K562 (cell line): ENCODE data around the gene PPIL6. TPM values are rescaled to one million over a fixed set of nuclear protein-coding genes. Genes with fewer than 3 reads are reported as not detected.

ENCODE experiments used
- CHD2 ChIP-seq: IDR thresholded peaks from 2 replicates; pipeline ENCODE4 v1.6.1; 2011; ENCODE audit warnings: low read depth, low read length
- CREB1 ChIP-seq, 2 experiments: sonication (generic) in 1 of 2; formaldehyde crosslinking in 1 of 2; IDR thresholded peaks; 2 replicates each; pipeline versions ENCODE4 v1.6.1 to v1.8.0; 2012 to 2022; ENCODE audit warnings: inconsistent platforms in 1 of 2, mild to moderate bottlenecking in 1 of 2, missing genetic modification reagents in 1 of 2, moderate library complexity in 1 of 2
- EP300 ChIP-seq: IDR thresholded peaks from 2 replicates; pipeline ENCODE4 v1.6.1; 2012; ENCODE audit warnings: low read length, improper control_type of control experiment
- GATAD2B ChIP-seq: fragments of 450-650 bp; IDR thresholded peaks from 2 replicates; pipeline ENCODE4 v1.6.1; 2017; ENCODE audit warnings: mild to moderate bottlenecking, borderline replicate concordance
- HDAC1 ChIP-seq, 2 experiments: fragments of 450-650 bp; IDR thresholded peaks; 2 replicates each; pipeline ENCODE4 v1.6.1; 2016 to 2017; ENCODE audit warnings: inconsistent platforms in 1 of 2, mild to moderate bottlenecking in 1 of 2, moderate library complexity in 1 of 2
- IRF1 ChIP-seq: sonication (generic); formaldehyde crosslinking; IDR thresholded peaks from 2 replicates; pipeline ENCODE4 v1.8.0; 2022; ENCODE audit warnings: missing genetic modification reagents, mild to moderate bottlenecking, borderline replicate concordance
- KLF1 ChIP-seq: fragments of 450-650 bp; IDR thresholded peaks from 2 replicates; pipeline ENCODE4 v1.6.1; 2016; ENCODE audit warnings: missing genetic modification characterization, missing compliant biosample characterization
- KLF13 ChIP-seq: fragments of 450-650 bp; IDR thresholded peaks from 2 replicates; pipeline ENCODE4 v1.6.1; 2016; ENCODE audit warnings: missing genetic modification characterization, low read depth, mild to moderate bottlenecking, missing compliant biosample characterization, moderate library complexity, borderline replicate concordance
- L3MBTL2 ChIP-seq: fragments of 450-650 bp; IDR thresholded peaks from 2 replicates; pipeline ENCODE4 v1.6.1; 2016; ENCODE audit warnings: mild to moderate bottlenecking, moderate library complexity
- MAZ ChIP-seq, 2 experiments: fragments of 450-650 bp in 1 of 2; sonication (generic) in 1 of 2; formaldehyde crosslinking; IDR thresholded peaks in 1 of 2; conservative IDR thresholded peaks in 1 of 2; 2 replicates each; pipeline versions ENCODE4 v1.4.0 to v1.5.0; 2020; ENCODE audit warnings: mild to moderate bottlenecking in 1 of 2, missing genetic modification reagents in 1 of 2
- POLR2G ChIP-seq: fragments of 200-400 bp; formaldehyde crosslinking; IDR thresholded peaks from 2 replicates; pipeline ENCODE4 v1.6.1; 2017; ENCODE audit warnings: low read depth, mild to moderate bottlenecking, antibody characterized with exemption, low read length, moderate library complexity
- RB1 ChIP-seq: fragments of 450-650 bp; IDR thresholded peaks from 2 replicates; pipeline ENCODE4 v1.6.1; 2017; ENCODE audit warnings: low read depth, mild to moderate bottlenecking
- ZBTB1 ChIP-seq: sonication (generic); formaldehyde crosslinking; IDR thresholded peaks from 2 replicates; pipeline ENCODE4 v1.8.1; 2023; ENCODE audit warnings: missing genetic modification reagents, low read depth, mild to moderate bottlenecking, borderline replicate concordance
- ZC3H4 ChIP-seq: sonication (generic); formaldehyde crosslinking; IDR thresholded peaks from 2 replicates; pipeline ENCODE4 v1.9.0; 2021; ENCODE audit warnings: missing genetic modification reagents, borderline replicate concordance
- ZFP1 ChIP-seq: fragments of 450-650 bp; formaldehyde crosslinking; IDR thresholded peaks from 2 replicates; pipeline ENCODE4 v1.4.0; 2020; ENCODE audit warnings: mild to moderate bottlenecking, mixed read lengths
- ZNF184 ChIP-seq: sonication (generic); formaldehyde crosslinking; IDR thresholded peaks from 2 replicates; pipeline ENCODE4 v1.5.0; 2020; ENCODE audit warnings: missing genetic modification reagents
- ZNF217 ChIP-seq: sonication (generic); formaldehyde crosslinking; IDR thresholded peaks from 2 replicates; pipeline ENCODE4 v1.8.0; 2022; ENCODE audit warnings: mild to moderate bottlenecking, missing genetic modification reagents
- ZNF41 ChIP-seq: fragments of 250-450 bp; sonication (Bioruptor Pico); conservative IDR thresholded peaks from 2 replicates; pipeline ENCODE4 v1.4.0; 2020; ENCODE audit warnings: mild to moderate bottlenecking
- ZSCAN29 ChIP-seq: fragments of 450-650 bp; IDR thresholded peaks from 2 replicates; pipeline ENCODE4 v1.6.1; 2017
- polyA plus RNA-seq, 8 experiments: library from polyadenylated mRNA; depleted of rRNA in 4 of 8; stranded (reverse) in 5 of 8; unstranded in 3 of 8; fragments of >200 nt; fragmentation: Nextera tagmentation in 2 of 8; fragmentation: Illumina TruSeq in 1 of 8; extraction: Ambion mirVana in 2 of 8; extraction: Trizol in 1 of 8; gene quantifications; 2 replicates each; pipeline versions ENCODE4 v1.2.1 to v1.2.3, GENCODE V29; 2011 to 2014; ENCODE audit warnings: inconsistent platforms in 1 of 8, missing spikeins in 1 of 8
- total RNA-seq, 7 experiments: library from RNA; depleted of rRNA in 6 of 7; stranded (reverse); fragments of >200 nt in 6 of 7; fragmentation: Illumina TruSeq in 2 of 7; extraction: Trizol in 2 of 7; gene quantifications; 2 replicates each; pipeline versions ENCODE4 v1.2.1 to v1.2.3, GENCODE V29; 2011 to 2021; ENCODE audit warnings: low replicate concordance in 1 of 7
- TF ChIP-seq, protein P1 (sequence below): sonication (generic); formaldehyde crosslinking; IDR thresholded peaks from 2 replicates; pipeline ENCODE4 v1.8.1; 2023; ENCODE audit warnings: mild to moderate bottlenecking, missing genetic modification reagents
- TF ChIP-seq, protein P2 (sequence below): IDR thresholded peaks from 2 replicates; pipeline ENCODE4 v1.6.1; 2011; ENCODE audit warnings: borderline replicate concordance, low read depth, mild to moderate bottlenecking, moderate library complexity, low read length; ENCODE audit not compliant: insufficient read depth, poor library complexity, severe bottlenecking

The PPIL6 gene
- total and polyA plus RNA-seq, 9 of the 15 experiments (the other 6 are each of a cell fraction or from before 2014, with no cell fraction given): 0.03 to 0.98 (median 0.41) TPM; not detected in 1

DNA sequence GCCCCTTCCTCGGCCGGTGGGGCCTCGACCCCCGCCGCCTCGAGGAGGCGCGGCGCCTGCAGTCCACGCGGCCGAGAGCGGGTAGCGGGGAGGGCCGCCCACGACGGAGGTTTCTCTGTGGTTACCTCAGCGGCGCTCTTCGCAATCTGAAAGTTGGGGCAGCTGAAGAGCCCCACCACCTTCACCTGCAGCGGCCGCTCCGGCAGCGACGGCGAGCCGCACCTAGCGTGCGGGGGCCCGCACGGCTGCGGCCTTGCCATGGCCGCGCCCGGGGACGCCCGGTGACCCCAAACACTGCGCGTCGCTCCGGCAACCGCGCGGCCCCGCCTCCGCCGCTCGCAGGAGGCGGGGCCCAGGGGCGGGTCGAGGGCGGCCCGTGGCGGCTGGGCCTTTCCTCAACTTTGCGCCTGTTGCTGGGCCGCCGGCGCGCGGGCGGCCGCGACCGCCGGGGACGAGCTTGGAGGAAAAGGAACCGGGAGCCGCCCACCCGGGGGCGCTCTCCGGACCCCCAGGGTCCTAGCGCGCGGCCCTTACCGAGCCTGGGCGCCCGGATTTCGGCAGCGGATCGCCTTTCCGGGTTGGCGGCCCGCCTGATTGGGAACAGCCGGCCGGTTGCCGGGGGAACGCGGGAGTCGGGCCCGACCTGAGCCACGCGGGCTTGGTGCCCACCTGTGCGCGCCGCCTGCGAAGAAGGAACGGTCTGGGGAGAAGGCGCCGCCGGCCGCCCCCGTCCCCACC lies at the start of gene PPIL6, which contains the start of gene SMPD2 (continued):
- TF ChIP-seq, protein P1, sequence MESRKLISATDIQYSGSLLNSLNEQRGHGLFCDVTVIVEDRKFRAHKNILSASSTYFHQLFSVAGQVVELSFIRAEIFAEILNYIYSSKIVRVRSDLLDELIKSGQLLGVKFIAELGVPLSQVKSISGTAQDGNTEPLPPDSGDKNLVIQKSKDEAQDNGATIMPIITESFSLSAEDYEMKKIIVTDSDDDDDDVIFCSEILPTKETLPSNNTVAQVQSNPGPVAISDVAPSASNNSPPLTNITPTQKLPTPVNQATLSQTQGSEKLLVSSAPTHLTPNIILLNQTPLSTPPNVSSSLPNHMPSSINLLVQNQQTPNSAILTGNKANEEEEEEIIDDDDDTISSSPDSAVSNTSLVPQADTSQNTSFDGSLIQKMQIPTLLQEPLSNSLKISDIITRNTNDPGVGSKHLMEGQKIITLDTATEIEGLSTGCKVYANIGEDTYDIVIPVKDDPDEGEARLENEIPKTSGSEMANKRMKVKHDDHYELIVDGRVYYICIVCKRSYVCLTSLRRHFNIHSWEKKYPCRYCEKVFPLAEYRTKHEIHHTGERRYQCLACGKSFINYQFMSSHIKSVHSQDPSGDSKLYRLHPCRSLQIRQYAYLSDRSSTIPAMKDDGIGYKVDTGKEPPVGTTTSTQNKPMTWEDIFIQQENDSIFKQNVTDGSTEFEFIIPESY (CRISPR knock-in tag): peak; percentile 59; the same call in 1 of the 2 replicates
- TF ChIP-seq GATAD2B: peak; percentile 86
- peak; percentile 53; the same call in 1 of the 2 replicates for TF ChIP-seq KLF13
- TF ChIP-seq ZNF184 (CRISPR knock-in tag): no peak
- TF ChIP-seq, protein P2, sequence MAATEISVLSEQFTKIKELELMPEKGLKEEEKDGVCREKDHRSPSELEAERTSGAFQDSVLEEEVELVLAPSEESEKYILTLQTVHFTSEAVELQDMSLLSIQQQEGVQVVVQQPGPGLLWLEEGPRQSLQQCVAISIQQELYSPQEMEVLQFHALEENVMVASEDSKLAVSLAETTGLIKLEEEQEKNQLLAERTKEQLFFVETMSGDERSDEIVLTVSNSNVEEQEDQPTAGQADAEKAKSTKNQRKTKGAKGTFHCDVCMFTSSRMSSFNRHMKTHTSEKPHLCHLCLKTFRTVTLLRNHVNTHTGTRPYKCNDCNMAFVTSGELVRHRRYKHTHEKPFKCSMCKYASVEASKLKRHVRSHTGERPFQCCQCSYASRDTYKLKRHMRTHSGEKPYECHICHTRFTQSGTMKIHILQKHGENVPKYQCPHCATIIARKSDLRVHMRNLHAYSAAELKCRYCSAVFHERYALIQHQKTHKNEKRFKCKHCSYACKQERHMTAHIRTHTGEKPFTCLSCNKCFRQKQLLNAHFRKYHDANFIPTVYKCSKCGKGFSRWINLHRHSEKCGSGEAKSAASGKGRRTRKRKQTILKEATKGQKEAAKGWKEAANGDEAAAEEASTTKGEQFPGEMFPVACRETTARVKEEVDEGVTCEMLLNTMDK: peak; percentile 88
- peak; percentile 93 for TF ChIP-seq RB1
- peak; percentile 100 for TF ChIP-seq L3MBTL2
- TF ChIP-seq ZNF41 (CRISPR knock-in tag): no peak
- 0 out of 2 replicates have a peak, but pooled peaks have one; percentile 27 for TF ChIP-seq CREB1 (IDR thresholded peaks at IDR 0.05)
- peak; percentile 21; the same call in 1 of the 2 replicates for TF ChIP-seq CREB1 (CRISPR knock-in tag; IDR thresholded peaks at IDR 0.05)
- no peak for TF ChIP-seq ZFP1 (CRISPR knock-in tag)
- TF ChIP-seq IRF1 (CRISPR knock-in tag): no peak
- TF ChIP-seq ZSCAN29: 0 out of 2 replicates have a peak, but pooled peaks have one; percentile 59
- 0 out of 2 replicates have a peak, but pooled peaks have one; percentile 19 for TF ChIP-seq EP300
- no peak for TF ChIP-seq ZC3H4 (CRISPR knock-in tag)
- TF ChIP-seq ZNF217: no peak
- TF ChIP-seq MAZ (CRISPR knock-in tag; conservative IDR thresholded peaks at IDR 0.05 in 1 of 2, IDR thresholded peaks at IDR 0.05 in 1 of 2): peak in 1 of 2 experiments; percentile 45; a peak in 3 of 4 replicates
- 0 out of 2 replicates have a peak, but pooled peaks have one; percentile 46 for TF ChIP-seq KLF1
- peak in 1 of 2 experiments; percentile 89; a peak in 2 of 4 replicates for TF ChIP-seq HDAC1 (IDR thresholded peaks at IDR 0.05)
- no peak for TF ChIP-seq CHD2
- peak; percentile 90 for TF ChIP-seq POLR2G
- peak; percentile 79 for TF ChIP-seq ZBTB1 (CRISPR knock-in tag)
